IMR-90 (cell line): ENCODE results near the gene OFD1.

Source experiments
- CHD1 ChIP-seq: IDR thresholded peaks from 2 replicates; pipeline ENCODE4 v1.6.1; 2012; ENCODE audit warnings: low read depth, low read length, improper control_type of control experiment
- MAZ ChIP-seq: IDR thresholded peaks from 2 replicates; pipeline ENCODE4 v1.6.1; 2012; ENCODE audit warnings: low read depth, mild to moderate bottlenecking, low read length, improper control_type of control experiment, moderate library complexity, borderline replicate concordance
- MXI1 ChIP-seq: IDR thresholded peaks from 2 replicates; pipeline ENCODE4 v1.6.1; 2012; ENCODE audit warnings: low read depth, mild to moderate bottlenecking, low read length, moderate library complexity, borderline replicate concordance
- POLR2A ChIP-seq: IDR thresholded peaks from 2 replicates; pipeline ENCODE4 v1.6.1; 2012; ENCODE audit warnings: mild to moderate bottlenecking, low read depth, low read length
- RAD21 ChIP-seq: IDR thresholded peaks from 2 replicates; pipeline ENCODE4 v1.6.1; 2012; ENCODE audit warnings: low read length, improper control_type of control experiment
- SMC3 ChIP-seq: fragments of 150-350 bp; IDR thresholded peaks from 2 replicates; pipeline ENCODE4 v1.6.1; 2016; ENCODE audit warnings: low read depth, mild to moderate bottlenecking, antibody characterized with exemption, low read length, moderate library complexity
- TF ChIP-seq, protein P1 (sequence below): conservative IDR thresholded peaks from 2 replicates; pipeline ENCODE4 v1.5.1; 2012; ENCODE audit warnings: mild to moderate bottlenecking, low read depth, low read length, improper control_type of control experiment

DNA sequence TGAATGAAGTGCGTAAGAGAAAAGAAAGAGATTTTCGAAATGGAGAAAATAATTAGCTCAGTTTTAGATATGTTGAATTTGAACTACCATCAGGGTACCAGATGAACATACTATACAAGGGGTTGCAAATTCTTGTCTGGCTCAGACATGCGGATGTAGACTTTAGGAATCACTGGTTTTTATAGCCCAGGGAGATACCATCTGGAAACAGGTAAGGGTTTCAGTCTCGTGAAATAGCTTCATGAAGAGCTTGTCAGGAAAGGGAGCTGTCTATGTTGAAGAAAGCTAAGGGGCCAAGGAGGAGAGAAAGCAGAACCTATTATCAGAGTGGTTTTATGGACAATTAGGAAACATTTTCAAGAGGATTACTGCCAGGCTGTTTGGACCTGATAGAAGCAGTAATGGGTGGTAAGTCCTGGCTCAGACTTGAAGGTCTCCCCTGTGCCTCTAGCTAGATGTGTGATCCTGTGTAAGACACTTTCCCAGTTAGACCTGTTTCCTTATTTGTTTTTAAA lies 38.9 kb upstream of the OFD1 start:
- TF ChIP-seq, protein P1, sequence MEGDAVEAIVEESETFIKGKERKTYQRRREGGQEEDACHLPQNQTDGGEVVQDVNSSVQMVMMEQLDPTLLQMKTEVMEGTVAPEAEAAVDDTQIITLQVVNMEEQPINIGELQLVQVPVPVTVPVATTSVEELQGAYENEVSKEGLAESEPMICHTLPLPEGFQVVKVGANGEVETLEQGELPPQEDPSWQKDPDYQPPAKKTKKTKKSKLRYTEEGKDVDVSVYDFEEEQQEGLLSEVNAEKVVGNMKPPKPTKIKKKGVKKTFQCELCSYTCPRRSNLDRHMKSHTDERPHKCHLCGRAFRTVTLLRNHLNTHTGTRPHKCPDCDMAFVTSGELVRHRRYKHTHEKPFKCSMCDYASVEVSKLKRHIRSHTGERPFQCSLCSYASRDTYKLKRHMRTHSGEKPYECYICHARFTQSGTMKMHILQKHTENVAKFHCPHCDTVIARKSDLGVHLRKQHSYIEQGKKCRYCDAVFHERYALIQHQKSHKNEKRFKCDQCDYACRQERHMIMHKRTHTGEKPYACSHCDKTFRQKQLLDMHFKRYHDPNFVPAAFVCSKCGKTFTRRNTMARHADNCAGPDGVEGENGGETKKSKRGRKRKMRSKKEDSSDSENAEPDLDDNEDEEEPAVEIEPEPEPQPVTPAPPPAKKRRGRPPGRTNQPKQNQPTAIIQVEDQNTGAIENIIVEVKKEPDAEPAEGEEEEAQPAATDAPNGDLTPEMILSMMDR = no peak
- TF ChIP-seq CHD1 (no peak), SMC3 (no peak), POLR2A (no peak), MAZ (no peak), MXI1 (no peak), RAD21 (no peak)
